Hepatocyte (in vitro differentiated cells): Measurements from ENCODE around the gene MBLAC2. TPM values are rescaled to one million over a fixed set of nuclear protein-coding genes. Genes with fewer than 3 reads are reported as not detected.

Experiments
- DNase-seq: peaks from one replicate; pipeline ENCODE4 v3.0.0-alpha.2; 2016; ENCODE audit warnings: low spot score
- H2AFZ ChIP-seq: fragments of 200-600 bp; sonication (generic); 2 replicates; pipeline ENCODE4 v1.6.0; 2016; ENCODE audit warnings: antibody characterized with exemption, mild to moderate bottlenecking
- H3K27ac ChIP-seq: fragments of 200-600 bp; sonication (generic); 2 replicates; pipeline ENCODE4 v1.5.1; 2016; ENCODE audit warnings: mild to moderate bottlenecking
- H3K27me3 ChIP-seq: fragments of 200-600 bp; sonication (generic); 2 replicates; pipeline ENCODE4 v1.6.1; 2016
- H3K36me3 ChIP-seq: fragments of 200-600 bp; sonication (generic); replicated peaks from 2 replicates; pipeline ENCODE4 v1.5.1; 2016; ENCODE audit warnings: low read depth; ENCODE audit not compliant: insufficient read depth
- H3K4me1 ChIP-seq: fragments of 200-600 bp; sonication (generic); 2 replicates; pipeline ENCODE4 v1.5.1; 2016; ENCODE audit warnings: mild to moderate bottlenecking, moderate library complexity; ENCODE audit not compliant: insufficient read depth
- H3K4me2 ChIP-seq: fragments of 200-600 bp; sonication (generic); 2 replicates; pipeline ENCODE4 v1.6.0; 2016
- H3K4me3 ChIP-seq: fragments of 200-600 bp; sonication (generic); 2 replicates; pipeline ENCODE4 v1.5.1; 2016; ENCODE audit warnings: mild to moderate bottlenecking
- H3K79me2 ChIP-seq: fragments of 200-600 bp; sonication (generic); 2 replicates; pipeline ENCODE4 v1.6.0; 2017; ENCODE audit warnings: mild to moderate bottlenecking
- H3K9me2 ChIP-seq: fragments of 200-600 bp; sonication (generic); replicated peaks from 2 replicates; pipeline ENCODE4 v1.6.0; 2017; ENCODE audit warnings: mild to moderate bottlenecking; ENCODE audit not compliant: insufficient read depth
- H3K9me3 ChIP-seq: fragments of 200-600 bp; sonication (generic); 2 replicates; pipeline ENCODE4 v1.5.1; 2016; ENCODE audit warnings: low read depth, mild to moderate bottlenecking
- H4K20me1 ChIP-seq: fragments of 200-600 bp; sonication (generic); 2 replicates; pipeline ENCODE4 v1.6.0; 2016; ENCODE audit warnings: mild to moderate bottlenecking; ENCODE audit not compliant: insufficient read depth, poor library complexity, severe bottlenecking
- CTCF ChIP-seq: fragments of 200-600 bp; sonication (generic); IDR thresholded peaks from 2 replicates; pipeline ENCODE4 v1.5.1; 2016; ENCODE audit warnings: antibody characterized with exemption, mild to moderate bottlenecking; ENCODE audit not compliant: poor library complexity
- EZH2 ChIP-seq: fragments of 200-600 bp; sonication (generic); IDR thresholded peaks from 2 replicates; pipeline ENCODE4 v1.6.1; 2016; ENCODE audit warnings: antibody characterized with exemption, mild to moderate bottlenecking, borderline replicate concordance
- EZH2phosphoT487 ChIP-seq: fragments of 200-600 bp; sonication (generic); IDR thresholded peaks from one replicate; pipeline ENCODE4 v1.6.1; 2018; ENCODE audit warnings: antibody characterized with exemption, mild to moderate bottlenecking, low read depth, moderate library complexity; ENCODE audit not compliant: unreplicated experiment, severe bottlenecking
- WGBS: methylation state at CpG from one replicate; pipeline ENCODE4 v1.1.6; 2016; ENCODE audit warnings: low lambda C conversion rate; ENCODE audit errors: missing lambda C conversion rate; 5-methylcytosine and 5-hydroxymethylcytosine counted together
- polyA plus RNA-seq: library from polyadenylated mRNA; unstranded; fragments of >200 nt; fragmentation: Nextera tagmentation; extraction: Ambion mirVana; gene quantifications from 2 replicates; pipeline ENCODE4 v1.2.1, GENCODE V29; 2016
- total RNA-seq: library from RNA; depleted of rRNA; stranded (reverse); fragments of >200 nt; gene quantifications from 2 replicates; pipeline ENCODE4 v1.2.3, GENCODE V29; 2014

The MBLAC2 gene
- total and polyA plus RNA-seq, 2 experiments from 2014 or later: 3.7 to 7.6 TPM

- TF ChIP-seq EZH2phosphoT487 (no peak), CTCF (no peak), EZH2 (no peak)
- Histone ChIP-seq H3K27ac (no peak overlapping the region), H3K9me3 (no peaks in the 10 kb centered on the region), H3K79me2 (peaks cover 21% of the 10 kb centered on the region), H3K27me3 (no peaks in the 10 kb centered on the region), H4K20me1 (no peaks in the 10 kb centered on the region), H3K9me2 (no peaks in the 10 kb centered on the region), H3K4me2 (no peak overlapping the region), H3K4me1 (peaks cover 8% of the 10 kb centered on the region), H2AFZ (peak overlapping the region; percentile 4), H3K36me3 (no peaks in the 10 kb centered on the region), H3K4me3 (no peak overlapping the region)
- WGBS: 67% methylated on average over 3 of the region's 3 CpGs
- no peak for DNase-seq
These were observed 1.8 kb upstream of the MBLAC2 start for GRCh38 chr5:90476391-90476790.

- no peaks in the 10 kb centered on the region for H4K20me1 ChIP-seq
- TF ChIP-seq EZH2phosphoT487 (no peak), EZH2 (no peak), CTCF (no peak)
- peak overlapping the region; percentile 88 for H3K4me2 ChIP-seq
- H3K9me3 ChIP-seq: no peaks in the 10 kb centered on the region
- no peaks in the 10 kb centered on the region for H3K9me2 ChIP-seq
- H3K27me3 ChIP-seq: no peaks in the 10 kb centered on the region
- no peak overlapping the region for H3K27ac ChIP-seq
- H2AFZ ChIP-seq: peak overlapping the region; percentile 68
- peak overlapping the region; percentile 23 for H3K4me3 ChIP-seq
- no peak for DNase-seq
- peaks cover 28% of the 10 kb centered on the region for H3K79me2 ChIP-seq
- no peaks in the 10 kb centered on the region for H3K36me3 ChIP-seq
- 38% methylated on average over 17 of the region's 17 CpGs for WGBS
- H3K4me1 ChIP-seq: peaks cover 8% of the 10 kb centered on the region
These were observed 937 bp upstream of the MBLAC2 start for GRCh38 chr5:90475436-90475980.

DNA sequence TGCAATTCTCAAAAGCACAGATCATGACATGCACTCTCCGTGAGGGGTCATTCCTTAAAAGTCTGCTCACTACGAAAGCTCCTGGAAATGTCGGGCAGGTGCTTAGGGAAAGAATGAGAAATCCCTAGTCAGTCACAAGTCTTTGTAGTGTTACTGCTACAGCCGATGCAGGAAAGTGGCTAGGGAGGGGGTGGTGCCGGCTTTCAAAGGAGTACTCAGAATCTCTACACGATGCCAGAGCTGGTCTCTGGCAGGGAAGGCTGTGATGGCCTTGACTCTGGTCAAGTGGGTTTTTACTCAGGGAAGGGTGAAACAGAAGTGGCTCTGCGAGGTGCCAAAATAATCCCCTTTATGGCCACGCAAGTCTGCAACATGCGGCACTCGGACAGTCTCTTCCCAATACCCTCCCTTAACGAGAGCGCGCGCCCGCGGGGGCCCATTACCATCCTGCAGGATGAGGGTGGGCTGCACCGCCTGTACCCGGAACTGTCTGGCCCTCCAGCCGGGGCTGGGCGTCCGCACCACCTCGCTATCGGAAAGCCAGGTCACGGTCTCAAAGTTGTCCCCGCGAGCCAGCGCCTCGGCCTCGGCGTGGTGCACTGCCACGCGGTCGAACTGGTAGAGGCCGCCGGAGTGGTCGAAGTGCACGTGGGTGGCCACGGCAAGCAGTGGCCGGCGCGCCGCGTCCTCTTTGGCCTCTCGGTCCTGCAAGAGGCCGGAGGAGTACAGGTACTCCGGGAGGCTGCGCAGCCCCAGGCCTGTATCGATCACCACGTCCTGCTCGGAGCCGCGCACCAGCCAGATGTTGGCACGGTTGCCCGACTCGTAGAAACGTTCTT, 956 bp downstream of the MBLAC2 start:
- Histone ChIP-seq H4K20me1 (no peaks in the 10 kb centered on the region), H3K4me2 (peak overlapping the region; percentile 88), H3K36me3 (no peaks in the 10 kb centered on the region), H3K27ac (peak overlapping the region; percentile 76), H3K4me3 (peak overlapping the region; percentile 48), H3K9me3 (no peaks in the 10 kb centered on the region), H3K27me3 (no peaks in the 10 kb centered on the region), H3K79me2 (peaks cover 28% of the 10 kb centered on the region), H3K4me1 (peaks cover 8% of the 10 kb centered on the region), H3K9me2 (no peaks in the 10 kb centered on the region), H2AFZ (peak overlapping the region; percentile 85)
- DNase-seq: peak; percentile 60
- TF ChIP-seq EZH2 (no peak), CTCF (no peak), EZH2phosphoT487 (no peak)
- WGBS: under 1% methylated on average over 55 of the region's 56 CpGs
